Hepatocyte (in vitro differentiated cells): ENCODE data around the gene IP6K1.

Experiments used
- EZH2phosphoT487 ChIP-seq: fragments of 200-600 bp; sonication (generic); IDR thresholded peaks from one replicate; pipeline ENCODE4 v1.6.1; 2018; ENCODE audit warnings: antibody characterized with exemption, mild to moderate bottlenecking, low read depth, moderate library complexity; ENCODE audit not compliant: unreplicated experiment, severe bottlenecking
- TF ChIP-seq, protein P1 (sequence below): fragments of 200-600 bp; sonication (generic); IDR thresholded peaks from 2 replicates; pipeline ENCODE4 v1.5.1; 2016; ENCODE audit warnings: antibody characterized with exemption, mild to moderate bottlenecking; ENCODE audit not compliant: poor library complexity

- TF ChIP-seq, protein P1, sequence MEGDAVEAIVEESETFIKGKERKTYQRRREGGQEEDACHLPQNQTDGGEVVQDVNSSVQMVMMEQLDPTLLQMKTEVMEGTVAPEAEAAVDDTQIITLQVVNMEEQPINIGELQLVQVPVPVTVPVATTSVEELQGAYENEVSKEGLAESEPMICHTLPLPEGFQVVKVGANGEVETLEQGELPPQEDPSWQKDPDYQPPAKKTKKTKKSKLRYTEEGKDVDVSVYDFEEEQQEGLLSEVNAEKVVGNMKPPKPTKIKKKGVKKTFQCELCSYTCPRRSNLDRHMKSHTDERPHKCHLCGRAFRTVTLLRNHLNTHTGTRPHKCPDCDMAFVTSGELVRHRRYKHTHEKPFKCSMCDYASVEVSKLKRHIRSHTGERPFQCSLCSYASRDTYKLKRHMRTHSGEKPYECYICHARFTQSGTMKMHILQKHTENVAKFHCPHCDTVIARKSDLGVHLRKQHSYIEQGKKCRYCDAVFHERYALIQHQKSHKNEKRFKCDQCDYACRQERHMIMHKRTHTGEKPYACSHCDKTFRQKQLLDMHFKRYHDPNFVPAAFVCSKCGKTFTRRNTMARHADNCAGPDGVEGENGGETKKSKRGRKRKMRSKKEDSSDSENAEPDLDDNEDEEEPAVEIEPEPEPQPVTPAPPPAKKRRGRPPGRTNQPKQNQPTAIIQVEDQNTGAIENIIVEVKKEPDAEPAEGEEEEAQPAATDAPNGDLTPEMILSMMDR = no peak
- no peak for TF ChIP-seq EZH2phosphoT487
These were observed 86.9 kb downstream of the IP6K1 start for GRCh38 chr3:49699281-49699979.
